Measurements from ENCODE around the gene MICU1.

The MICU1 gene

DNA sequence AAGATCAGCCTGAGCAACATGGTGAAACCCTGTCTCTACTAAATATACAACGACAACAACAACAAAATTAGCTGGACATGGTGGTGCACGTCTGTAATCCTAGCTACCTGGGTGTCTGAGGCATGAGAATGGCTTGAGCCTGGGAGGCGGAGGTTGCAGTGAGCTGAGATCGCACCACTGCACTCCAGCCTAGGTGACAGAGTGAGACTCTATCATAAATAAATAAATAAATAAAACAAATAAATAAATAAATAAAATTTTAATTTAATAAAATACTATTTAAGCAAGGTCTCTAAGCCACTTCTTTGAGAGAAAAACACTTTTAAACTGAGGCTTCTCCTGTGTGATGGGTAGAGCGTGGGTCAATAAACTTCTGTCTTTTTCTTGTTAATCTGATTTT, 38.3 kb downstream of the MICU1 start:
- TF ChIP-seq, protein P1, sequence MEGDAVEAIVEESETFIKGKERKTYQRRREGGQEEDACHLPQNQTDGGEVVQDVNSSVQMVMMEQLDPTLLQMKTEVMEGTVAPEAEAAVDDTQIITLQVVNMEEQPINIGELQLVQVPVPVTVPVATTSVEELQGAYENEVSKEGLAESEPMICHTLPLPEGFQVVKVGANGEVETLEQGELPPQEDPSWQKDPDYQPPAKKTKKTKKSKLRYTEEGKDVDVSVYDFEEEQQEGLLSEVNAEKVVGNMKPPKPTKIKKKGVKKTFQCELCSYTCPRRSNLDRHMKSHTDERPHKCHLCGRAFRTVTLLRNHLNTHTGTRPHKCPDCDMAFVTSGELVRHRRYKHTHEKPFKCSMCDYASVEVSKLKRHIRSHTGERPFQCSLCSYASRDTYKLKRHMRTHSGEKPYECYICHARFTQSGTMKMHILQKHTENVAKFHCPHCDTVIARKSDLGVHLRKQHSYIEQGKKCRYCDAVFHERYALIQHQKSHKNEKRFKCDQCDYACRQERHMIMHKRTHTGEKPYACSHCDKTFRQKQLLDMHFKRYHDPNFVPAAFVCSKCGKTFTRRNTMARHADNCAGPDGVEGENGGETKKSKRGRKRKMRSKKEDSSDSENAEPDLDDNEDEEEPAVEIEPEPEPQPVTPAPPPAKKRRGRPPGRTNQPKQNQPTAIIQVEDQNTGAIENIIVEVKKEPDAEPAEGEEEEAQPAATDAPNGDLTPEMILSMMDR (IDR thresholded peaks at IDR 0.05; ENCODE audit: extremely low read depth, missing control alignments), result no peak
- DNase-seq (ENCODE audit: low spot score), result no peak

GRCh38 chr10:72574636-72575035, 51.2 kb downstream of the MICU1 start:
- no peak for DNase-seq (ENCODE audit: low spot score)
- TF ChIP-seq, protein P1 (IDR thresholded peaks at IDR 0.05; ENCODE audit: extremely low read depth, missing control alignments), result no peak

DNA sequence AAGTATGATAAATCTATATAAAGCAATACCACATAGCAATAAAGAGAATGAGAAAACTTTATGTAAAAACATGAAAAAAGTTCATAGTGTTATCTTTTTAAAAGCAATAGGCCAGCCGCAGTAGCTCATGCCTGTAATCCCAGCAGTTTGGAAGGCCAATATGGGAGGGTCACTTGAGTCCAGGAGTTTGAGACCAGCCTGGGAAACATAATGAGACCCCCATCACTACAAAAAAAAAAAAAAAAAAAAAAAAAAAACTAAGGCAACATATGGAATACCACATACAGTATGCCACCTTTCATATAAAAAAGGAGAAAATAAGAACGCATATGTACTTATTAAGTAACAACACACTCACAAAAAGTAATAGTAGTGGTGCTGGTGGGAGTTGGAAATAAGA, 52.8 kb downstream of the MICU1 start:
- TF ChIP-seq, protein P1 (IDR thresholded peaks at IDR 0.05; ENCODE audit: extremely low read depth, missing control alignments), result no peak
- DNase-seq (ENCODE audit: low spot score), result no peak

GRCh38 chr10:72567889-72568640, 57.8 kb downstream of the MICU1 start:
- peak; percentile 17 for DNase-seq (ENCODE audit: low spot score)
- TF ChIP-seq, protein P1 (IDR thresholded peaks at IDR 0.05; ENCODE audit: extremely low read depth, missing control alignments), result peak; percentile 12

- TF ChIP-seq, protein P1 (IDR thresholded peaks at IDR 0.05; ENCODE audit: extremely low read depth, missing control alignments), result no peak
- DNase-seq (ENCODE audit: low spot score), result no peak
Measured at GRCh38 chr10:72567421-72567820, 58.5 kb downstream of the MICU1 start.

GRCh38 chr10:72564596-72564995, 61.3 kb downstream of the MICU1 start:
- DNase-seq (ENCODE audit: low spot score), result no peak
- TF ChIP-seq, protein P1 (IDR thresholded peaks at IDR 0.05; ENCODE audit: extremely low read depth, missing control alignments), result no peak

DNA sequence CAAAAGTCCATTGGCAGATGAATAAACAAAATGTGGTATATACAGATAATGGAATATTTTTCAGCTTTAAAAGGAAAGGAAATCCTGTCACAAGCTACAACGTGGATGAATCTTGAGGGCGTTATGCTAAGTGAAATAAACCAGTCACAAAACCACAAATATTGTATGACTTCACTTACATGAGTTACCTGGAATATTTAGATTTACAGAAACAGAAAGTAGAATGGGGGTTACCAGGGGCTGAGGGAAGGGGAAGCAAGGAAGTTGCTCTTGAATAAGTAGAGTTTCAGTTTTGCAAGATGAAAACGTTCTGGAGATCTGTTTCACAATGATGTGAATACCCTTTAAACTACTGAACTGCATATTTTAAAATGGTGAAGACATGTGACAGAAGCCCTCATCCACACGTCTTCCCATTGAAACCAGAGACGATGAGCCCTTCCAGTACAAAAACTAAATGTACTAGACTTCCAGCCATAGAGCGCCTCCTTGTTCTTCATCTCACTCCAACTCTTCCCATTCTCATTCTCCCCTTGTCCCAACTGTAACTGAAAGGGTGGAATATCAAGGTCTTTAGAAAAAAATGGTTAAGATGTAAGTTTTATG, 62.4 kb downstream of the MICU1 start:
- peak; percentile 25 for DNase-seq (ENCODE audit: low spot score)
- TF ChIP-seq, protein P1 (IDR thresholded peaks at IDR 0.05; ENCODE audit: extremely low read depth, missing control alignments), result no peak

Data from GM20000 (cell line).